CD4-positive, alpha-beta T cell treated with Interleukin-1 beta for 1 hour (primary cell): ENCODE data around the gene HIVEP1.

Experiments used
- DNase-seq, 2 donors: peaks; one replicate each; pipeline ENCODE4 v3.0.0-alpha.2; 2020 to 2022

HIVEP1 gene

DNA sequence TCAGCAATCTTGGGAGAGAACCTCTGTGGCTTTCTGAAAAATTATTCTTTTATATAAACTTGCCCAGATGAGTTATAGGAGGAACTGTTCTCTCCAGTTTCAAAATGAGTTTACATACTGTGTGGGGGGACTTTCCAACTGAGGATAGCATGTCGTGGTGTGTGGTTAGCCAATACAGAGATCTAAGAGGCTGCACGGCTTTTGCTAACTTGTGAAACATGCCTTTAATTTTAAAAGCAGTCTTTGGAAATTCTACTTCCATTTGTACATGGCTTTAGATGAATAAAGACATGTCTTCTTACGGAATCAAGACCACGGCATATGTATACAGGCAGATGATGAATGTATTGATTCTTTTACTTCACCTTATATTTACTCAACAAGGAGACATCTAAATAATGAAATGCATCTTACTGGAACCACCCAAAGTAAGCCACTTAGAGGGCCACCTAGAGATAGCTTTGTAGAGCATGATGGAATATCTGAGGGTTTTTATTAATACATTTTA, 39.8 kb downstream of the HIVEP1 start:
- DNase-seq: peak; percentile 73 to 75

- no peak for DNase-seq
Observed at GRCh38 chr6:12058172-12058961, 46.3 kb downstream of the HIVEP1 start.

DNA sequence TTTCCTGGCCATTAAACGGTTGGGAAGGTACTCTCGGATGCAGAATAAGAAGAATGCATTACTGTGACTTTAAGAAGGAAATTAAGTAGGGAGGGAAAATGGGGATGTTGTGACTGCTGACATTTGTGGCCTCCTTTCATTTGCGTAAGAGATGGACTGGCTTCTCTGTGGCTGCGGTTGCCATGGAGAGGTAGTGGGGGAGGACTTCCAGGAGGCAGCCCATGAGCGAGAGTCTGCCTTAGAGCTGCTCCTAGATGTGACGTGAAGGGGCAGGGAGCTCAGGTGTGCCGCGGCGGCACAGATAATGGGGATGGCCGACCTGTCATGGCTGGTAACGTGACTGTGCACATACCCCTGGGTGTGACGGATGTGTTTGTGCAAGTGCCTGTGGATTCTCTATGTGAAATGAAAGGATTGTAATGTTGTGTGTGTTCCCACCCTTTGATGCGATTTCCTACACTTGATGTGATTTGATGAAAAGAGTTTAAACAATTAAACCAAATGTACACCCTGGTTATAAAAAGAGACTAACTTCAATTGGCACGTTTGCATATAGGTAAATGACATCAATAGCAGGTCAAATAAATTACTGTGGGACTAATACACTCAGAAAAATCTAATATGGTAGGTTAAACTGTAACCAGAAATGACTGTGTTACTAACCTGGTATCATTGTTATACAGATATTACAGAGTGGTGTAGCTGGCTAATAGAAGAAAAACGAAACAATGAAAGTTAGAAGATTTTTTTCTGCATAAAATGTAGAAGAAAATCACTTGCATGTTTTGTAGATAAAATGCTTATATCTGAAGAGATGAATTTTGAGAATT, 48.9 kb downstream of the HIVEP1 start:
- DNase-seq: peak; percentile 84 to 92

- no peak for DNase-seq
Observed at GRCh38 chr6:12062605-12063004, 50.5 kb downstream of the HIVEP1 start.

GRCh38 chr6:12064131-12064530, 52.0 kb downstream of the HIVEP1 start:
- DNase-seq: no peak

- no peak for DNase-seq
Observed at GRCh38 chr6:12064538-12065071, 52.5 kb downstream of the HIVEP1 start.

DNA sequence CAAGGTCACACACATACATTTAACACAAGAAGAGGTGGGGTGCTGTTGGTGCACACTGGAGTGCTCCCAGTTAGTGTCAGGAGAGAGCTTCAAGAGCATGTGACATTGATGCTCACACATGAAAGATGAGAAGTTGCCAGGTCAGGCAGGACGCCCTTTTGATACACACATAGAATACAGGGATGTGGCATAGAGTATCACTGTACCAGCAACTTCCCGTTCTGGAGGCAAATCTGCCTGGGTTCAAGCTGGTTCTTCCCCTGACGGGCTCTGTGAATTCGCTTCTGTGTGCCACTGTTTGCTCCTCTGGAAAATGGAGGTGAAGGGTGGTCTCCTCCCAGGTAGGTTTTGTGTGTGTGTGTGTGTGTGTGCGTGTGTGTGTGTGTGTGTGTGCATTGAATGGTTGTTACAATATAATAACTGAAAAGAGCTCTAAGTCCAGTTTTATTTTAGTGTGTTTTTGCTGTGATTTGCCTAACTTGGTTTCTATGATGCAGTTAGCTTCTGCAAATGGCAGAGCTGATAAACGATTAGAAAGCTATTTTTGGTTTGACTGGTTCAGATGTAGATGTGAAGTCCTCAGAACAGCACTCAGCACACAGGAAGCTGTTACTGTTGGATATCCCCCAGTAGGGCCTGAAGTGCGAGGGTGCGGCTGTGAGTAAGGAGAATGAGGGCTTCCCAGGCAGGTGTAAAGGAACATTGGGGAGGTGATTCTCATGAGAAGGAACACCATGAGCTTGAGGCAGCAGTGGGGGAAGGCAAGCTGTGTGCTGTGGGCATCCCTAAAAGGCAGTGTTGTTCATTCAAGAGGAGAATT, 53.4 kb downstream of the HIVEP1 start:
- no peak for DNase-seq

DNA sequence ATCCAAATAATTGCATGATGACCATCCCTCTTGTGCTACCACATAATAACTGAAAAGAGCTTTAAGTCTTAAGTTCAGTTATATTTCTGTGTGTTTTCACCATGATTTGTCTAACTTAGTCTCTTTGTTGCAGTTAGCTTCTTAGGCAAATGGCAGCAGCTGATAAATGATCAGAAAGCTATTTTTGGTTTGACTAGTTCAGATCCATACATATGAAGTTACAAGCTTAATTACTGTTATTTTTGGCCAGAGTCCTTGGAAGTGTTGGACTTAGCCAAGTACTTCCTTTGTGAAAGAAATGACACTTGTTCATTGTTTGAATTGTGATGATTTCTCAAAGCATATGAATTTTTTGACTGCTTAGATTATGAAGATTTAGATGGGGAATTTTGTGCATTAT, 54.2 kb downstream of the HIVEP1 start:
- no peak for DNase-seq

- DNase-seq: no peak
Observed at GRCh38 chr6:12068899-12069557, 56.9 kb downstream of the HIVEP1 start.

DNA sequence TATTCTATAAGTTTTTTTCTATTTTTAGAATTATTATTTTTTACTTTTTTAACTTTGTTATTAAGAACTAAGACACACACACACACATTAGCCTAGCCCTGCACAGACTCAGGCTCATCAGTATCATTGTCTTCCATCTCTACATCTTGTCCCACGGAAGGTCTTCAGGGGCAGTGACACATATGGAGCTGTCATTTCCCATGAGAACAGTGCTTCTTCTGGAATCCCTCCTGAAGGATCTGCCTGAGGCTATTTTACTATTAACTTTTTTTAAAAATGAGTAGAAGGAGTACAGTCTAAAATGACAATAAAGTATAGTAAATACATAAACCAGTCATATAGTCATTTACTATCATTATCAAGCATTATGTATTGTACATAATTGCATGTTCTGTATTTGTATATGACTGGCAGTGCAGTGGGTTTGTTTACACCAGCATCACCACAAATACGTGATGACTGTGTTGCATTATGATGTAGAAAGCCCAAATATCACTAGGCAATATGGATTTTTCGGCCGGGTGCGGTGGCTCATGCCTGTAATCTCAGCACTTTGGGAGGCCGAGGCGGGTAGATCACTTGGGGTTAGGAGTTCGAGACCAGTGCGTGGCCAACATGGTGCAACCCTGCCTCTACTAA, 57.9 kb downstream of the HIVEP1 start:
- DNase-seq: no peak

GRCh38 chr6:12071064-12071615, 59.0 kb downstream of the HIVEP1 start:
- DNase-seq: no peak

- DNase-seq: peak in 1 of 2 donors; percentile 13
Observed at GRCh38 chr6:12075067-12075563, 63.0 kb downstream of the HIVEP1 start.

GRCh38 chr6:12077021-12077710, 65.1 kb downstream of the HIVEP1 start:
- DNase-seq: no peak

DNA sequence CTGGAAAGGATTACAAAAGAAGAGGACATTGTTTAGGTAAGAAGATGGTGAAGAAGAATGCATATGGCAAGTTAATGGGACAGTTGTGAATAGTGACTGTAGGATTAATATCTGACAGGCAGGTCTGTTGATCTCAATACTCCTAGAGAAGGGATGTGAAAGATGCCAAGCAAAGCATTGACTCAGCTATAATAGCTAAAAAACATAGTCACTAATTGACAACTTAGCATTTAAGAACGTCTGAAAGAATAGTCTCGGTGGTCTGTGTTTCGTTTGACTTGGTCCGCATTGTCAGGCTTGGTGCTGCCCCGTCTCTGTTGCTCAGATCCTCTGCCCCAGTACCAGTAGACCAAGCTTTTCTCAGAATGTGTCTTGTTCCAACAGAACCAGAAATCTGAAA, 65.9 kb downstream of the HIVEP1 start:
- DNase-seq: no peak

- DNase-seq: no peak
Observed at GRCh38 chr6:12081771-12082170, 69.7 kb downstream of the HIVEP1 start.

GRCh38 chr6:12082368-12082767, 70.3 kb downstream of the HIVEP1 start:
- DNase-seq: no peak

DNA sequence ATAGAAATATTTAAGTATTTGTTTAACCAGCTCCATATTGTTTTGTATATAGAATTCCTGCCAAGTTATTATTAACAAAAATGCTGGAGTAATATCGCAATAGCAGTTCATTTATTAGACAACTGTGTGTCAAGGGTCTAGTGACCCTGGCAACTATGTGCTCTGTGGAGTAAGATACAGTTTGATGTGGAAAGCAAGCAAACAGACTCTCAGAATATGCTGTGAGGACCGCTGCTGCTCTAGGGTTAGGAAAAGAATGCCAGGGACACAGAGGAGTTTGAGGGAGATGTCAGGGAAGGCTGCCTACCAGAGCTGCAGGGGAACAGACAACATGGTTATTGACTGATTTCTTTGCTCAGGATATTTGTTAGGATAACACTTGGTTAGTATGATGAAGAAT, 71.2 kb downstream of the HIVEP1 start:
- DNase-seq: no peak

- no peak for DNase-seq
Observed at GRCh38 chr6:12083763-12084162, 71.7 kb downstream of the HIVEP1 start.

DNA sequence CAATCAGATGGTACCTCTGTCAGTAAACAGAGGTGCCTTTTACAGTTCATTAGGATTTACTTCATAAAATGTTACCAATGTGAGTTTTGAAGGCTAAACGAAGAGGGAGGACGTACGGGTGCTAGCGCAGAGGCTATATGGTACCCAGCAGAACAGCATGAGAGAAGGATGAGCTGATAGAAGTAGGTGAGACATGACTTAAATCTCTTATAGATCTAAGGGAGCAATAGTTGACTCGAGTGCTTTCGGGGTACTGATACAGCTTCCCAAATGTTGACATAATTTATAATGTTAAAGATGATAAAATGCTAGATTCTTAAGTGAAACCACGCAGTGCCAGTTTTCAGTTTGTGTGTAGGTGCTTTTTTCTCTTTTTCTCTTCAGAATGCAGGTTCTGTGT, 72.6 kb downstream of the HIVEP1 start:
- DNase-seq: no peak

DNA sequence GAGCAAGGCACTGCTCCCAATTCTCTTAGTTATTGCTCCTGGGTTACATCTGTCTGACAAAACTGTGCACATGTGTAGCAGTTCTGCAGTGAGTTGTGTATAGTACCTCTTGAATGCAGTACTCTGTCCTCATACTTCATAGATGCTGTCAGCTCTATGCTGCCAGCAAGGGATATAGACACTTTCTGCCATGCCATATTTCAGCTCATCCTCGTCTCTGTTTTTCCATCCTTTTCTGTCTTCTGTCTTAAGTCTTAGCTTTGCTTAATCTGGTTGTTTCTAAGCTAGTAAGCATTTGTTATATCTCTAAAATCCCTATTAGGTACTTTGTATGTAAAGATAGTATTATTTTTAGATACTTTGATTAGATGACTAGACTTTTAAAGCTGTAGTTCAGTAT, 76.4 kb downstream of the HIVEP1 start:
- DNase-seq: no peak

- no peak for DNase-seq
Observed at GRCh38 chr6:12090714-12091113, 78.6 kb downstream of the HIVEP1 start.
